Measurements from ENCODE around the gene SOX6. TPM values are rescaled to one million over a fixed set of nuclear protein-coding genes. Genes with fewer than 3 reads are reported as not detected.

The SOX6 gene
- total and polyA plus RNA-seq, 2 of the 13 experiments (the other 11 are each of a cell fraction or from before 2014, with no cell fraction given), result 2.6 to 11.2 TPM

DNA sequence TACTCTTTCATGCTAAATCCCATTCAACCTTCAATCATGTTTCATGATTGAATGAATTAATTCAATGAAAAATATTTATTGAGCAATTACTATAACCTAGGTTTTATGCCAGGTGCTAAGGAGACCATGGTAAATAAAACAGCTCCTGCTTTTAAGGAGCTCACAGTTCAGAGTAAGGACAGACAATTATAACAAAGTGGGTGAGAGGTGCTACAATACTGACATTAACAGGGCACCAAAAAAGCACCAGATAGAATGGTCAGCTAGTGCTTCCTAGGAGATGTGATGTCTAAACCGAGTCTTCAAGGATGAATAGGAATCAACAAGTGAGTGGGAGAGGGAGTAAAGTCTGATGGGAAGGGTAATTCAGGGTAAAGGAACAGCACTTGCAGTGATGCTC, 366.7 kb downstream of the SOX6 start:
- no peak overlapping the region for H3K27ac ChIP-seq (ENCODE audit: extremely low read length, insufficient read depth, low read length)
- no TSS peak for BruUV-seq (replicated peaks)
- H3K9ac ChIP-seq (ENCODE audit: insufficient read depth, low read depth, low read length), result no peak overlapping the region
- H3K4me3 ChIP-seq (replicated peaks in 1 of 3; ENCODE audit: insufficient read depth in 1 of 3, low read depth in 2 of 3, low read length in 3 of 3), result no peak overlapping the region
- no peaks in the 10 kb centered on the region for H3K79me2 ChIP-seq (ENCODE audit: insufficient read depth, low read length)
- in situ Hi-C loops (cut with HindIII; ENCODE audit: extremely low pct_ligation_motif_present, low pct_unique_long_range_greater_than_20kb), result no loop called here
- no peak for FAIRE-seq
- no peaks in the 10 kb centered on the region for H3K9me3 ChIP-seq (ENCODE audit: low read length)
- WGBS (ENCODE audit: low lambda C conversion rate), result 0% methylated on average over 1 of the region's 1 CpG
- no peak for ATAC-seq
- no peaks in the 10 kb centered on the region for H4K20me1 ChIP-seq (ENCODE audit: insufficient read depth, low read length)
- H3K27me3 ChIP-seq (ENCODE audit: control insufficient read depth in 1 of 2, insufficient read depth in 2 of 2, low read length in 2 of 2), result no peaks in the 10 kb centered on the region
- DNase-seq (ENCODE audit: low spot score), result no peak
- H2AFZ ChIP-seq (ENCODE audit: low read length), result no peak overlapping the region
- no peaks in the 10 kb centered on the region for H3K36me3 ChIP-seq (replicated peaks in 1 of 2; ENCODE audit: control insufficient read depth in 1 of 2, insufficient read depth in 2 of 2, low read length in 2 of 2)
- no peaks in the 10 kb centered on the region for H3K4me1 ChIP-seq (ENCODE audit: insufficient read depth, low read length)
- POLR2A ChIA-PET, result no interaction called here
- intact Hi-C loops (cut with micrococcal nuclease; ENCODE audit: unreplicated experiment), result no loop called here
- TF ChIP-seq HOXA9 (CRISPR knock-in tag; IDR thresholded peaks at IDR 0.05; ENCODE audit: borderline replicate concordance) (no peak), MYNN (CRISPR knock-in tag; IDR thresholded peaks at IDR 0.05; ENCODE audit: low read depth) (no peak), ZNF850 (CRISPR knock-in tag; conservative IDR thresholded peaks at IDR 0.05) (no peak), ZNF501 (CRISPR knock-in tag; IDR thresholded peaks at IDR 0.05) (no peak), TARDBP (CRISPR knock-in tag; IDR thresholded peaks at IDR 0.05) (no peak)
- TF ChIP-seq, protein P1, sequence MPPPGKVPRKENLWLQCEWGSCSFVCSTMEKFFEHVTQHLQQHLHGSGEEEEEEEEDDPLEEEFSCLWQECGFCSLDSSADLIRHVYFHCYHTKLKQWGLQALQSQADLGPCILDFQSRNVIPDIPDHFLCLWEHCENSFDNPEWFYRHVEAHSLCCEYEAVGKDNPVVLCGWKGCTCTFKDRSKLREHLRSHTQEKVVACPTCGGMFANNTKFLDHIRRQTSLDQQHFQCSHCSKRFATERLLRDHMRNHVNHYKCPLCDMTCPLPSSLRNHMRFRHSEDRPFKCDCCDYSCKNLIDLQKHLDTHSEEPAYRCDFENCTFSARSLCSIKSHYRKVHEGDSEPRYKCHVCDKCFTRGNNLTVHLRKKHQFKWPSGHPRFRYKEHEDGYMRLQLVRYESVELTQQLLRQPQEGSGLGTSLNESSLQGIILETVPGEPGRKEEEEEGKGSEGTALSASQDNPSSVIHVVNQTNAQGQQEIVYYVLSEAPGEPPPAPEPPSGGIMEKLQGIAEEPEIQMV (CRISPR knock-in tag; IDR thresholded peaks at IDR 0.05; ENCODE audit: low read depth), result no peak
- TF ChIP-seq, protein P2, sequence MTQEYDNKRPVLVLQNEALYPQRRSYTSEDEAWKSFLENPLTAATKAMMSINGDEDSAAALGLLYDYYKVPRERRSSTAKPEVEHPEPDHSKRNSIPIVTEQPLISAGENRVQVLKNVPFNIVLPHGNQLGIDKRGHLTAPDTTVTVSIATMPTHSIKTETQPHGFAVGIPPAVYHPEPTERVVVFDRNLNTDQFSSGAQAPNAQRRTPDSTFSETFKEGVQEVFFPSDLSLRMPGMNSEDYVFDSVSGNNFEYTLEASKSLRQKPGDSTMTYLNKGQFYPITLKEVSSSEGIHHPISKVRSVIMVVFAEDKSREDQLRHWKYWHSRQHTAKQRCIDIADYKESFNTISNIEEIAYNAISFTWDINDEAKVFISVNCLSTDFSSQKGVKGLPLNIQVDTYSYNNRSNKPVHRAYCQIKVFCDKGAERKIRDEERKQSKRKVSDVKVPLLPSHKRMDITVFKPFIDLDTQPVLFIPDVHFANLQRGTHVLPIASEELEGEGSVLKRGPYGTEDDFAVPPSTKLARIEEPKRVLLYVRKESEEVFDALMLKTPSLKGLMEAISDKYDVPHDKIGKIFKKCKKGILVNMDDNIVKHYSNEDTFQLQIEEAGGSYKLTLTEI (CRISPR knock-in tag; conservative IDR thresholded peaks at IDR 0.05), result no peak
- no peak overlapping the region for H3K4me2 ChIP-seq (ENCODE audit: low read depth, low read length)
- CTCF ChIA-PET (ENCODE audit: low intra/inter-chr PET ratio, low total read pairs), result no interaction called here
